H1 (cell line): ENCODE data around the gene DYNC1I1. TPM values are rescaled to one million over a fixed set of nuclear protein-coding genes. Genes with fewer than 3 reads are reported as not detected.

Experiments
- BACH1 ChIP-seq: IDR thresholded peaks from 2 replicates; pipeline ENCODE4 v1.6.1; 2012; ENCODE audit warnings: low read length, improper control_type of control experiment
- TAF1 ChIP-seq: IDR thresholded peaks from 2 replicates; pipeline ENCODE4 v1.6.1; 2011; ENCODE audit warnings: mild to moderate bottlenecking, low read depth, low read length
- polyA plus RNA-seq, 7 experiments: library from polyadenylated mRNA; depleted of rRNA in 3 of 7; stranded (reverse) in 5 of 7; unstranded in 2 of 7; fragments of >200 nt in 5 of 7; fragments of 200-250 nt in 2 of 7; gene quantifications; 1 replicate in 5 of 7; 2 replicates in 1 of 7; 4 replicates in 1 of 7; pipeline versions ENCODE4 v1.2.1 to v1.2.3, GENCODE V29; 2011 to 2013; ENCODE audit warnings: missing spikeins in 2 of 7, mixed read lengths in 2 of 7
- total RNA-seq: library from RNA; stranded (reverse); fragmentation: NEBNext Ultra II Directional; extraction: Animal tissue kit (Norgen Biotek cat#: 25700); gene quantifications from 2 replicates; pipeline ENCODE4 v1.2.1, GENCODE V29; 2021
- TF ChIP-seq, protein P1 (sequence below): fragments of 300-600 bp; sonication (generic); IDR thresholded peaks from 2 replicates; pipeline ENCODE4 v1.7.1; 2012; ENCODE audit warnings: low read length, moderate library complexity, mild to moderate bottlenecking, inconsistent platforms; ENCODE audit not compliant: insufficient replicate concordance

Gene DYNC1I1
- total and polyA plus RNA-seq, 2 of the 8 experiments (the other 6 are each of a cell fraction or from before 2014, with no cell fraction given): 0.45 to 0.58 TPM

GRCh38 chr7:96111405-96111804, 339.1 kb downstream of the DYNC1I1 start (continued):
- TF ChIP-seq, protein P1, sequence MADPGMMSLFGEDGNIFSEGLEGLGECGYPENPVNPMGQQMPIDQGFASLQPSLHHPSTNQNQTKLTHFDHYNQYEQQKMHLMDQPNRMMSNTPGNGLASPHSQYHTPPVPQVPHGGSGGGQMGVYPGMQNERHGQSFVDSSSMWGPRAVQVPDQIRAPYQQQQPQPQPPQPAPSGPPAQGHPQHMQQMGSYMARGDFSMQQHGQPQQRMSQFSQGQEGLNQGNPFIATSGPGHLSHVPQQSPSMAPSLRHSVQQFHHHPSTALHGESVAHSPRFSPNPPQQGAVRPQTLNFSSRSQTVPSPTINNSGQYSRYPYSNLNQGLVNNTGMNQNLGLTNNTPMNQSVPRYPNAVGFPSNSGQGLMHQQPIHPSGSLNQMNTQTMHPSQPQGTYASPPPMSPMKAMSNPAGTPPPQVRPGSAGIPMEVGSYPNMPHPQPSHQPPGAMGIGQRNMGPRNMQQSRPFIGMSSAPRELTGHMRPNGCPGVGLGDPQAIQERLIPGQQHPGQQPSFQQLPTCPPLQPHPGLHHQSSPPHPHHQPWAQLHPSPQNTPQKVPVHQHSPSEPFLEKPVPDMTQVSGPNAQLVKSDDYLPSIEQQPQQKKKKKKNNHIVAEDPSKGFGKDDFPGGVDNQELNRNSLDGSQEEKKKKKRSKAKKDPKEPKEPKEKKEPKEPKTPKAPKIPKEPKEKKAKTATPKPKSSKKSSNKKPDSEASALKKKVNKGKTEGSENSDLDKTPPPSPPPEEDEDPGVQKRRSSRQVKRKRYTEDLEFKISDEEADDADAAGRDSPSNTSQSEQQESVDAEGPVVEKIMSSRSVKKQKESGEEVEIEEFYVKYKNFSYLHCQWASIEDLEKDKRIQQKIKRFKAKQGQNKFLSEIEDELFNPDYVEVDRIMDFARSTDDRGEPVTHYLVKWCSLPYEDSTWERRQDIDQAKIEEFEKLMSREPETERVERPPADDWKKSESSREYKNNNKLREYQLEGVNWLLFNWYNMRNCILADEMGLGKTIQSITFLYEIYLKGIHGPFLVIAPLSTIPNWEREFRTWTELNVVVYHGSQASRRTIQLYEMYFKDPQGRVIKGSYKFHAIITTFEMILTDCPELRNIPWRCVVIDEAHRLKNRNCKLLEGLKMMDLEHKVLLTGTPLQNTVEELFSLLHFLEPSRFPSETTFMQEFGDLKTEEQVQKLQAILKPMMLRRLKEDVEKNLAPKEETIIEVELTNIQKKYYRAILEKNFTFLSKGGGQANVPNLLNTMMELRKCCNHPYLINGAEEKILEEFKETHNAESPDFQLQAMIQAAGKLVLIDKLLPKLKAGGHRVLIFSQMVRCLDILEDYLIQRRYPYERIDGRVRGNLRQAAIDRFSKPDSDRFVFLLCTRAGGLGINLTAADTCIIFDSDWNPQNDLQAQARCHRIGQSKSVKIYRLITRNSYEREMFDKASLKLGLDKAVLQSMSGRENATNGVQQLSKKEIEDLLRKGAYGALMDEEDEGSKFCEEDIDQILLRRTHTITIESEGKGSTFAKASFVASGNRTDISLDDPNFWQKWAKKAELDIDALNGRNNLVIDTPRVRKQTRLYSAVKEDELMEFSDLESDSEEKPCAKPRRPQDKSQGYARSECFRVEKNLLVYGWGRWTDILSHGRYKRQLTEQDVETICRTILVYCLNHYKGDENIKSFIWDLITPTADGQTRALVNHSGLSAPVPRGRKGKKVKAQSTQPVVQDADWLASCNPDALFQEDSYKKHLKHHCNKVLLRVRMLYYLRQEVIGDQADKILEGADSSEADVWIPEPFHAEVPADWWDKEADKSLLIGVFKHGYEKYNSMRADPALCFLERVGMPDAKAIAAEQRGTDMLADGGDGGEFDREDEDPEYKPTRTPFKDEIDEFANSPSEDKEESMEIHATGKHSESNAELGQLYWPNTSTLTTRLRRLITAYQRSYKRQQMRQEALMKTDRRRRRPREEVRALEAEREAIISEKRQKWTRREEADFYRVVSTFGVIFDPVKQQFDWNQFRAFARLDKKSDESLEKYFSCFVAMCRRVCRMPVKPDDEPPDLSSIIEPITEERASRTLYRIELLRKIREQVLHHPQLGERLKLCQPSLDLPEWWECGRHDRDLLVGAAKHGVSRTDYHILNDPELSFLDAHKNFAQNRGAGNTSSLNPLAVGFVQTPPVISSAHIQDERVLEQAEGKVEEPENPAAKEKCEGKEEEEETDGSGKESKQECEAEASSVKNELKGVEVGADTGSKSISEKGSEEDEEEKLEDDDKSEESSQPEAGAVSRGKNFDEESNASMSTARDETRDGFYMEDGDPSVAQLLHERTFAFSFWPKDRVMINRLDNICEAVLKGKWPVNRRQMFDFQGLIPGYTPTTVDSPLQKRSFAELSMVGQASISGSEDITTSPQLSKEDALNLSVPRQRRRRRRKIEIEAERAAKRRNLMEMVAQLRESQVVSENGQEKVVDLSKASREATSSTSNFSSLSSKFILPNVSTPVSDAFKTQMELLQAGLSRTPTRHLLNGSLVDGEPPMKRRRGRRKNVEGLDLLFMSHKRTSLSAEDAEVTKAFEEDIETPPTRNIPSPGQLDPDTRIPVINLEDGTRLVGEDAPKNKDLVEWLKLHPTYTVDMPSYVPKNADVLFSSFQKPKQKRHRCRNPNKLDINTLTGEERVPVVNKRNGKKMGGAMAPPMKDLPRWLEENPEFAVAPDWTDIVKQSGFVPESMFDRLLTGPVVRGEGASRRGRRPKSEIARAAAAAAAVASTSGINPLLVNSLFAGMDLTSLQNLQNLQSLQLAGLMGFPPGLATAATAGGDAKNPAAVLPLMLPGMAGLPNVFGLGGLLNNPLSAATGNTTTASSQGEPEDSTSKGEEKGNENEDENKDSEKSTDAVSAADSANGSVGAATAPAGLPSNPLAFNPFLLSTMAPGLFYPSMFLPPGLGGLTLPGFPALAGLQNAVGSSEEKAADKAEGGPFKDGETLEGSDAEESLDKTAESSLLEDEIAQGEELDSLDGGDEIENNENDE: no peak
- TF ChIP-seq BACH1: no peak
- TF ChIP-seq TAF1: no peak
